Stimulated activated memory B cell treated with anti-CD40 and anti-IgM and Interleukin-4, amounts not matched to agents 10 μg/mL and 1 μg/mL and 100 μg/mL, for 72 hours (primary cell): Measurements from ENCODE around the gene MAPKAP1.

Experiments
- ATAC-seq: fragments of 150-1000 bp; cut with Tn5 transposase; 2 replicates; pipeline ENCODE4 v1.10.0; 2021
- H3K27ac Mint-ChIP-seq: one replicate; pipeline ENCODE4 v1.8.0; 2022; ENCODE audit warnings: mild to moderate bottlenecking, mixed read lengths
- H3K27me3 Mint-ChIP-seq: one replicate; pipeline ENCODE4 v1.8.0; 2022; ENCODE audit warnings: mixed read lengths
- H3K36me3 Mint-ChIP-seq: one replicate; pipeline ENCODE4 v1.8.0; 2022; ENCODE audit warnings: mixed read lengths
- H3K4me1 Mint-ChIP-seq: one replicate; pipeline ENCODE4 v1.8.0; 2022; ENCODE audit warnings: mixed read lengths
- H3K4me3 Mint-ChIP-seq: one replicate; pipeline ENCODE4 v1.8.0; 2022; ENCODE audit warnings: mild to moderate bottlenecking, moderate library complexity, mixed read lengths
- H3K9me3 Mint-ChIP-seq: one replicate; pipeline ENCODE4 v1.8.0; 2022; ENCODE audit warnings: mixed read lengths

Gene MAPKAP1

GRCh38 chr9:125663127-125663526 is 43.9 kb downstream of the MAPKAP1 start:
- H3K4me3 Mint-ChIP-seq: no peak overlapping the region
- H3K36me3 Mint-ChIP-seq: peaks cover 36% of the 10 kb centered on the region
- H3K27ac Mint-ChIP-seq: peak overlapping the region; percentile 7
- ATAC-seq: peak; percentile 51
- no peaks in the 10 kb centered on the region for H3K27me3 Mint-ChIP-seq
- H3K9me3 Mint-ChIP-seq: no peaks in the 10 kb centered on the region
- H3K4me1 Mint-ChIP-seq: peaks cover 25% of the 10 kb centered on the region

GRCh38 chr9:125660557-125660956 is 46.5 kb downstream of the MAPKAP1 start:
- no peak for ATAC-seq
- Mint-ChIP-seq H3K4me3 (no peak overlapping the region), H3K9me3 (no peaks in the 10 kb centered on the region), H3K27ac (no peak overlapping the region), H3K4me1 (peaks cover 22% of the 10 kb centered on the region), H3K36me3 (peaks cover 39% of the 10 kb centered on the region), H3K27me3 (no peaks in the 10 kb centered on the region)

- Mint-ChIP-seq H3K27me3 (no peaks in the 10 kb centered on the region), H3K4me1 (peaks cover 16% of the 10 kb centered on the region), H3K4me3 (no peak overlapping the region), H3K9me3 (no peaks in the 10 kb centered on the region), H3K27ac (no peak overlapping the region), H3K36me3 (peaks cover 33% of the 10 kb centered on the region)
- peak; percentile 70 for ATAC-seq
Observed at GRCh38 chr9:125659954-125660353, 47.1 kb downstream of the MAPKAP1 start.

GRCh38 chr9:125659201-125659840 is 47.7 kb downstream of the MAPKAP1 start:
- Mint-ChIP-seq H3K27me3 (no peaks in the 10 kb centered on the region), H3K4me1 (peaks cover 16% of the 10 kb centered on the region), H3K27ac (no peak overlapping the region), H3K9me3 (no peaks in the 10 kb centered on the region), H3K4me3 (no peak overlapping the region), H3K36me3 (peaks cover 34% of the 10 kb centered on the region)
- ATAC-seq: no peak

- Mint-ChIP-seq H3K27me3 (no peaks in the 10 kb centered on the region), H3K36me3 (peaks cover 42% of the 10 kb centered on the region), H3K4me1 (peaks cover 33% of the 10 kb centered on the region), H3K9me3 (no peaks in the 10 kb centered on the region), H3K4me3 (no peak overlapping the region), H3K27ac (peak overlapping the region; percentile 45)
- no peak for ATAC-seq
Observed at GRCh38 chr9:125656560-125656959, 50.4 kb downstream of the MAPKAP1 start.

- Mint-ChIP-seq H3K4me1 (peaks cover 40% of the 10 kb centered on the region), H3K27me3 (no peaks in the 10 kb centered on the region), H3K36me3 (peaks cover 42% of the 10 kb centered on the region), H3K27ac (peak overlapping the region; percentile 45), H3K4me3 (no peak overlapping the region), H3K9me3 (no peaks in the 10 kb centered on the region)
- no peak for ATAC-seq
Observed at GRCh38 chr9:125655691-125656410, 51.2 kb downstream of the MAPKAP1 start.

GRCh38 chr9:125655066-125655633 is 51.9 kb downstream of the MAPKAP1 start:
- Mint-ChIP-seq H3K36me3 (peaks cover 42% of the 10 kb centered on the region), H3K4me3 (no peak overlapping the region), H3K4me1 (peaks cover 47% of the 10 kb centered on the region), H3K27ac (no peak overlapping the region), H3K27me3 (no peaks in the 10 kb centered on the region), H3K9me3 (no peaks in the 10 kb centered on the region)
- no peak for ATAC-seq

- Mint-ChIP-seq H3K9me3 (no peaks in the 10 kb centered on the region), H3K27me3 (no peaks in the 10 kb centered on the region), H3K27ac (peak overlapping the region; percentile 88), H3K36me3 (peaks cover 46% of the 10 kb centered on the region), H3K4me3 (no peak overlapping the region), H3K4me1 (peaks cover 57% of the 10 kb centered on the region)
- ATAC-seq: no peak
Observed at GRCh38 chr9:125654121-125654520, 52.9 kb downstream of the MAPKAP1 start.

GRCh38 chr9:125653325-125653724 is 53.7 kb downstream of the MAPKAP1 start:
- H3K9me3 Mint-ChIP-seq: no peaks in the 10 kb centered on the region
- peaks cover 50% of the 10 kb centered on the region for H3K36me3 Mint-ChIP-seq
- H3K27ac Mint-ChIP-seq: peak overlapping the region; percentile 88
- no peaks in the 10 kb centered on the region for H3K27me3 Mint-ChIP-seq
- H3K4me1 Mint-ChIP-seq: peaks cover 64% of the 10 kb centered on the region
- no peak overlapping the region for H3K4me3 Mint-ChIP-seq
- ATAC-seq: no peak

GRCh38 chr9:125652759-125653158 is 54.2 kb downstream of the MAPKAP1 start:
- Mint-ChIP-seq H3K9me3 (no peaks in the 10 kb centered on the region), H3K27me3 (no peaks in the 10 kb centered on the region), H3K36me3 (peaks cover 49% of the 10 kb centered on the region), H3K4me1 (peaks cover 69% of the 10 kb centered on the region), H3K4me3 (no peak overlapping the region), H3K27ac (peak overlapping the region; percentile 88)
- ATAC-seq: no peak

- no peak for ATAC-seq
- peaks cover 70% of the 10 kb centered on the region for H3K4me1 Mint-ChIP-seq
- no peaks in the 10 kb centered on the region for H3K9me3 Mint-ChIP-seq
- H3K27ac Mint-ChIP-seq: peak overlapping the region; percentile 88
- no peaks in the 10 kb centered on the region for H3K27me3 Mint-ChIP-seq
- no peak overlapping the region for H3K4me3 Mint-ChIP-seq
- H3K36me3 Mint-ChIP-seq: peaks cover 49% of the 10 kb centered on the region
Observed at GRCh38 chr9:125652233-125652594, 54.8 kb downstream of the MAPKAP1 start.

- Mint-ChIP-seq H3K4me3 (no peak overlapping the region), H3K4me1 (peaks cover 75% of the 10 kb centered on the region), H3K36me3 (peaks cover 44% of the 10 kb centered on the region), H3K27me3 (no peaks in the 10 kb centered on the region), H3K27ac (peak overlapping the region; percentile 88), H3K9me3 (no peaks in the 10 kb centered on the region)
- no peak for ATAC-seq
Observed at GRCh38 chr9:125651576-125652232, 55.3 kb downstream of the MAPKAP1 start.

GRCh38 chr9:125650271-125650737 is 56.7 kb downstream of the MAPKAP1 start:
- peaks cover 37% of the 10 kb centered on the region for H3K36me3 Mint-ChIP-seq
- peak overlapping the region; percentile 88 for H3K27ac Mint-ChIP-seq
- H3K9me3 Mint-ChIP-seq: no peaks in the 10 kb centered on the region
- H3K27me3 Mint-ChIP-seq: no peaks in the 10 kb centered on the region
- ATAC-seq: peak; percentile 95
- peaks cover 86% of the 10 kb centered on the region for H3K4me1 Mint-ChIP-seq
- H3K4me3 Mint-ChIP-seq: peak overlapping the region; percentile 57

- peaks cover 41% of the 10 kb centered on the region for H3K36me3 Mint-ChIP-seq
- H3K9me3 Mint-ChIP-seq: no peaks in the 10 kb centered on the region
- ATAC-seq: no peak
- H3K27me3 Mint-ChIP-seq: no peaks in the 10 kb centered on the region
- H3K4me3 Mint-ChIP-seq: peak overlapping the region; percentile 57
- peaks cover 91% of the 10 kb centered on the region for H3K4me1 Mint-ChIP-seq
- H3K27ac Mint-ChIP-seq: peak overlapping the region; percentile 88
Observed at GRCh38 chr9:125649826-125650225, 57.2 kb downstream of the MAPKAP1 start.

- Mint-ChIP-seq H3K27ac (peak overlapping the region; percentile 88), H3K27me3 (no peaks in the 10 kb centered on the region), H3K9me3 (no peaks in the 10 kb centered on the region), H3K4me1 (peaks cover 96% of the 10 kb centered on the region), H3K36me3 (peaks cover 42% of the 10 kb centered on the region), H3K4me3 (peak overlapping the region; percentile 47)
- ATAC-seq: no peak
Observed at GRCh38 chr9:125649315-125649714, 57.7 kb downstream of the MAPKAP1 start.
